WTC11 (cell line): ENCODE data around the gene LARGE1. TPM values are rescaled to one million over a fixed set of nuclear protein-coding genes. Genes with fewer than 3 reads are reported as not detected.
A peak's percentile ranks its signal among the peaks of the same experiment; 100 is the strongest.

Experiments used
- ATAC-seq: fragments of 200-7000 bp; cut with Tn5 transposase; 2 replicates; pipeline ENCODE4 v1.10.0; 2021; ENCODE audit warnings: mild to moderate bottlenecking, moderate library complexity
- CTCF ChIA-PET: fragments of 300-600 bp; sonication (Branson Sonifier 250); formaldehyde crosslinking; loops from one replicate; lab custom pipeline; 2021; ENCODE audit warnings: antibody characterized with exemption; lab: Charles Lee
- POLR2A ChIA-PET: fragments of 350-600 bp; sonication (Branson Sonifier 250); formaldehyde crosslinking; loops from one replicate; lab custom pipeline; 2021; ENCODE audit warnings: antibody characterized with exemption; lab: Charles Lee
- DNase-seq: peaks from one replicate; pipeline ENCODE4 v3.0.0; 2021; ENCODE audit warnings: low spot score
- H3K27ac Mint-ChIP-seq: 2 replicates; pipeline ENCODE4 v1.8.0; 2021; ENCODE audit warnings: mixed read lengths
- H3K27me3 Mint-ChIP-seq: 2 replicates; pipeline ENCODE4 v1.8.0; 2021; ENCODE audit warnings: low read depth, mild to moderate bottlenecking, moderate library complexity, mixed read lengths
- H3K36me3 Mint-ChIP-seq: 2 replicates; pipeline ENCODE4 v1.8.0; 2021; ENCODE audit warnings: mixed read lengths
- H3K4me1 Mint-ChIP-seq: 2 replicates; pipeline ENCODE4 v1.8.0; 2022; ENCODE audit warnings: mixed read lengths
- H3K4me3 Mint-ChIP-seq: 2 replicates; pipeline ENCODE4 v1.8.0; 2021; ENCODE audit warnings: mild to moderate bottlenecking, moderate library complexity, mixed read lengths
- H3K9me3 Mint-ChIP-seq: 2 replicates; pipeline ENCODE4 v1.8.0; 2021; ENCODE audit warnings: mixed read lengths
- CDX4 ChIP-seq: fragments of 250-450 bp; sonication (Bioruptor Pico); IDR thresholded peaks from 2 replicates; pipeline ENCODE4 v1.9.0; 2021; ENCODE audit warnings: moderate library complexity, mild to moderate bottlenecking, inconsistent platforms, borderline replicate concordance
- CTCF ChIP-seq: fragments of 200-600 bp; IDR thresholded peaks from 2 replicates; pipeline ENCODE4 v1.8.0; 2022; ENCODE audit warnings: antibody characterized with exemption
- FOXK1 ChIP-seq: sonication (generic); formaldehyde crosslinking; IDR thresholded peaks from 2 replicates; pipeline ENCODE4 v1.8.0; 2022; ENCODE audit warnings: mild to moderate bottlenecking, moderate library complexity, missing genetic modification reagents
- GABPB1 ChIP-seq: sonication (generic); formaldehyde crosslinking; IDR thresholded peaks from 2 replicates; pipeline ENCODE4 v1.8.1; 2023; ENCODE audit warnings: mild to moderate bottlenecking, missing genetic modification reagents
- GRHL2 ChIP-seq: fragments of 250-450 bp; sonication (Bioruptor Pico); IDR thresholded peaks from 2 replicates; pipeline ENCODE4 v1.8.0; 2022; ENCODE audit warnings: mild to moderate bottlenecking, moderate library complexity; ENCODE audit not compliant: insufficient replicate concordance, severe bottlenecking
- HMGA2 ChIP-seq: fragments of 250-450 bp; sonication (Bioruptor Pico); IDR thresholded peaks from 2 replicates; pipeline ENCODE4 v1.4.0; 2021; ENCODE audit warnings: mild to moderate bottlenecking, moderate library complexity
- JUN ChIP-seq: sonication (generic); formaldehyde crosslinking; IDR thresholded peaks from 2 replicates; pipeline ENCODE4 v1.8.0; 2023; ENCODE audit warnings: mild to moderate bottlenecking, missing genetic modification reagents
- KAT7 ChIP-seq: sonication (generic); formaldehyde crosslinking; IDR thresholded peaks from 2 replicates; pipeline ENCODE4 v1.8.1; 2023; ENCODE audit warnings: missing genetic modification reagents, mild to moderate bottlenecking, borderline replicate concordance
- NR2C2 ChIP-seq: sonication (generic); formaldehyde crosslinking; IDR thresholded peaks from 2 replicates; pipeline ENCODE4 v1.8.0; 2022; ENCODE audit warnings: mild to moderate bottlenecking, missing genetic modification reagents
- ZNF219 ChIP-seq: sonication (generic); formaldehyde crosslinking; IDR thresholded peaks from 2 replicates; pipeline ENCODE4 v1.8.0; 2023; ENCODE audit warnings: missing genetic modification reagents, mild to moderate bottlenecking, borderline replicate concordance
- total RNA-seq: library from RNA; stranded (reverse); gene quantifications from 3 replicates; pipeline ENCODE4 v1.2.3, GENCODE V29; 2021
- TF ChIP-seq, protein P1 (sequence below): fragments of 250-450 bp; sonication (Bioruptor Pico); IDR thresholded peaks from 2 replicates; pipeline ENCODE4 v2.1.2; 2022; ENCODE audit warnings: mild to moderate bottlenecking, moderate library complexity
- TF ChIP-seq, protein P2 (sequence below): fragments of 250-450 bp; sonication (Bioruptor Pico); IDR thresholded peaks from 2 replicates; pipeline ENCODE4 v1.9.0; 2021; ENCODE audit warnings: mild to moderate bottlenecking
- TF ChIP-seq, protein P3 (sequence below): sonication (generic); formaldehyde crosslinking; IDR thresholded peaks from 2 replicates; pipeline ENCODE4 v1.8.1; 2023; ENCODE audit warnings: mild to moderate bottlenecking, missing genetic modification reagents, moderate library complexity
- TF ChIP-seq, protein P4 (sequence below): fragments of 250-450 bp; sonication (Bioruptor Pico); conservative IDR thresholded peaks from 2 replicates; pipeline ENCODE4 v1.9.0; 2021; ENCODE audit warnings: mild to moderate bottlenecking

LARGE1 gene
- total RNA-seq, 1 experiment from 2014 or later = 72.6 TPM

GRCh38 chr22:33572086-33572485, 348.2 kb downstream of the LARGE1 start:
- H3K27me3 Mint-ChIP-seq = no peaks in the 10 kb centered on the region
- H3K36me3 Mint-ChIP-seq = peaks cover 6% of the 10 kb centered on the region; the same call in 1 of the 2 replicates
- no peak for ATAC-seq
- POLR2A ChIA-PET = no interaction called here
- no peaks in the 10 kb centered on the region for H3K9me3 Mint-ChIP-seq
- peaks cover 42% of the 10 kb centered on the region for H3K4me1 Mint-ChIP-seq
- TF ChIP-seq NR2C2 (CRISPR knock-in tag) = no peak
- TF ChIP-seq, protein P1, sequence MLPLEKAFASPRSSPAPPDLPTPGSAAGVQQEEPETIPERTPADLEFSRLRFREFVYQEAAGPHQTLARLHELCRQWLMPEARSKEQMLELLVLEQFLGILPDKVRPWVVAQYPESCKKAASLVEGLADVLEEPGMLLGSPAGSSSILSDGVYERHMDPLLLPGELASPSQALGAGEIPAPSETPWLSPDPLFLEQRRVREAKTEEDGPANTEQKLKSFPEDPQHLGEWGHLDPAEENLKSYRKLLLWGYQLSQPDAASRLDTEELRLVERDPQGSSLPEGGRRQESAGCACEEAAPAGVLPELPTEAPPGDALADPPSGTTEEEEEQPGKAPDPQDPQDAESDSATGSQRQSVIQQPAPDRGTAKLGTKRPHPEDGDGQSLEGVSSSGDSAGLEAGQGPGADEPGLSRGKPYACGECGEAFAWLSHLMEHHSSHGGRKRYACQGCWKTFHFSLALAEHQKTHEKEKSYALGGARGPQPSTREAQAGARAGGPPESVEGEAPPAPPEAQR (CRISPR knock-in tag) = no peak
- TF ChIP-seq FOXK1 = no peak
- no peak for TF ChIP-seq ZNF219 (CRISPR knock-in tag)
- H3K4me3 Mint-ChIP-seq = no peak overlapping the region
- no peak for DNase-seq
- no peak overlapping the region for H3K27ac Mint-ChIP-seq
- CTCF ChIA-PET = no interaction called here

DNA sequence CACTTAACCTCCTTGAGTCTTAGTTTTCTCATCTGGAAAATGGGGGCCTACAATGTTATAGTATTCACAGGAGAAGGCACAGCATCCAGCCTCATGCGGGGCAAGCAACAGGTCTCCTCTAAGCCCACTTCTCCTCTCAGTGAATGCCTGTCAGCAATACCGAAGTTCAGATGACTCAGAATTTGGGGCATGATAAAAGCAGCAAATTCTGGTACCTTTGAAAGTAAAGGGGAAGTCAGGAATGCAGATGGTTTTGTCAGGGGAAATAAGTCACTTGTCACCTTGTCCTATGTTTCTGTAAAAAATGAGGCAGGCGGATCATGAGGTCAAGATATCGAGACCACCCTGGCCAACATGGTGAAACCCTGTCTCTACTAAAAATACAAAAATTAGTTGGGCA, 350.2 kb downstream of the LARGE1 start:
- TF ChIP-seq CDX4 (CRISPR knock-in tag) = no peak
- TF ChIP-seq, protein P2, sequence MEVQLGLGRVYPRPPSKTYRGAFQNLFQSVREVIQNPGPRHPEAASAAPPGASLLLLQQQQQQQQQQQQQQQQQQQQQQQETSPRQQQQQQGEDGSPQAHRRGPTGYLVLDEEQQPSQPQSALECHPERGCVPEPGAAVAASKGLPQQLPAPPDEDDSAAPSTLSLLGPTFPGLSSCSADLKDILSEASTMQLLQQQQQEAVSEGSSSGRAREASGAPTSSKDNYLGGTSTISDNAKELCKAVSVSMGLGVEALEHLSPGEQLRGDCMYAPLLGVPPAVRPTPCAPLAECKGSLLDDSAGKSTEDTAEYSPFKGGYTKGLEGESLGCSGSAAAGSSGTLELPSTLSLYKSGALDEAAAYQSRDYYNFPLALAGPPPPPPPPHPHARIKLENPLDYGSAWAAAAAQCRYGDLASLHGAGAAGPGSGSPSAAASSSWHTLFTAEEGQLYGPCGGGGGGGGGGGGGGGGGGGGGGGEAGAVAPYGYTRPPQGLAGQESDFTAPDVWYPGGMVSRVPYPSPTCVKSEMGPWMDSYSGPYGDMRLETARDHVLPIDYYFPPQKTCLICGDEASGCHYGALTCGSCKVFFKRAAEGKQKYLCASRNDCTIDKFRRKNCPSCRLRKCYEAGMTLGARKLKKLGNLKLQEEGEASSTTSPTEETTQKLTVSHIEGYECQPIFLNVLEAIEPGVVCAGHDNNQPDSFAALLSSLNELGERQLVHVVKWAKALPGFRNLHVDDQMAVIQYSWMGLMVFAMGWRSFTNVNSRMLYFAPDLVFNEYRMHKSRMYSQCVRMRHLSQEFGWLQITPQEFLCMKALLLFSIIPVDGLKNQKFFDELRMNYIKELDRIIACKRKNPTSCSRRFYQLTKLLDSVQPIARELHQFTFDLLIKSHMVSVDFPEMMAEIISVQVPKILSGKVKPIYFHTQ (CRISPR knock-in tag) = no peak
- TF ChIP-seq, protein P3, sequence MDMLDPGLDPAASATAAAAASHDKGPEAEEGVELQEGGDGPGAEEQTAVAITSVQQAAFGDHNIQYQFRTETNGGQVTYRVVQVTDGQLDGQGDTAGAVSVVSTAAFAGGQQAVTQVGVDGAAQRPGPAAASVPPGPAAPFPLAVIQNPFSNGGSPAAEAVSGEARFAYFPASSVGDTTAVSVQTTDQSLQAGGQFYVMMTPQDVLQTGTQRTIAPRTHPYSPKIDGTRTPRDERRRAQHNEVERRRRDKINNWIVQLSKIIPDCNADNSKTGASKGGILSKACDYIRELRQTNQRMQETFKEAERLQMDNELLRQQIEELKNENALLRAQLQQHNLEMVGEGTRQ (CRISPR knock-in tag) = no peak
- no peak for TF ChIP-seq HMGA2 (CRISPR knock-in tag)
- no peak for TF ChIP-seq CTCF
- no peak for TF ChIP-seq JUN (CRISPR knock-in tag)
- TF ChIP-seq, protein P4, sequence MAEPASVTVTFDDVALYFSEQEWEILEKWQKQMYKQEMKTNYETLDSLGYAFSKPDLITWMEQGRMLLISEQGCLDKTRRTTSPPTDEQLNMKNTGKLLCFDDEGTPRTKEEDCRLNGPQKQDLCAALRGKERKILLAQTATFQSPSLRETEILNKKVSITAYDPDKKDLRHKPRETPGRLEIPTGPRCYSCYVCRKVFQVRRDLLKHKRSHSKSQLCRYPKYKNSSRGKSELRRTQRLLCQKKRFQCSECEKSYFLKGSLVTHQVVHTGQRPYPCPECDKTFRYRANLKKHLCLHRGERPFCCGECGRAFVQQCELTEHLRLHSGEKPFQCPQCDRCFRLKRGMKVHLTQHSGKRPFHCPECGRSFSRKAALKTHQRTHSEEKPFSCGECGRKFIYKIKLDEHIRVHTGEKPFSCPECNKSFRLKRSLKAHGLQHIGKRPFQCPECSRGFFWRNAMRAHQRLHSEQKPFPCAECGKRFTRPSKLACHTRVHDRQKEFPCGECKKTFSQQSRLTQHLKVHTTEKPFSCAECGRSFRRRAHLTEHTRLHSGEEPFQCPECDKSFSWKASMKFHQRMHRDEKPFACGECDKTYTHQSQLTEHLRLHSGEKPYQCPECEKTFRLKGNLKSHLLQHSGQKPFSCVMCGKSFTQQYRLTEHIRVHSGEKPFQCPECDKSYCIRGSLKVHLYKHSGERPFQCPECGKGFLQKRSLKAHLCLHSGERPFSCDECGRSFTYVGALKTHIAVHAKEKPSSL (CRISPR knock-in tag) = no peak
- no peak for TF ChIP-seq GRHL2 (CRISPR knock-in tag)
- no peak for TF ChIP-seq KAT7 (CRISPR knock-in tag)
- TF ChIP-seq GABPB1 (CRISPR knock-in tag) = no peak
- POLR2A ChIA-PET = interaction anchor here (0.8 kb wide), 1 partner anchor 17 kb away, joined by 3 read pairs; no protein-coding TSS in a partner anchor
- no peak for DNase-seq
- CTCF ChIA-PET = interaction anchor here (1.2 to 1.3 kb wide), 2 partner anchors 10 to 351 kb away, joined by 3 to 6 read pairs; no protein-coding TSS in a partner anchor
- Mint-ChIP-seq H3K4me3 (no peak overlapping the region), H3K4me1 (peaks cover 42% of the 10 kb centered on the region), H3K27ac (peak overlapping the region; percentile 68), H3K9me3 (no peaks in the 10 kb centered on the region), H3K36me3 (peaks cover 6% of the 10 kb centered on the region; the same call in 1 of the 2 replicates), H3K27me3 (no peaks in the 10 kb centered on the region)
- ATAC-seq = no peak
